Measurements from ENCODE around the gene HS6ST1. TPM values are rescaled to one million over a fixed set of nuclear protein-coding genes. Genes with fewer than 3 reads are reported as not detected.

The HS6ST1 gene
- total RNA-seq, 1 donor from 2014 or later, result 68.5 TPM

GRCh38 chr2:128217671-128218070, 101.0 kb downstream of the HS6ST1 start:
- Histone ChIP-seq H3K36me3 (no peaks in the 10 kb centered on the region), H3K9me3 (no peaks in the 10 kb centered on the region), H3K27ac (no peak overlapping the region), H3K4me1 (no peaks in the 10 kb centered on the region), H3K4me3 (no peak overlapping the region), H3K27me3 (no peaks in the 10 kb centered on the region)
- DNase-seq (ENCODE audit: extremely low spot score in 2 of 2), result no peak
- TF ChIP-seq POLR2AphosphoS5 (IDR thresholded peaks at IDR 0.05; ENCODE audit: insufficient read depth in 1 of 2, low read depth in 1 of 2), result no peak
- no peak for TF ChIP-seq CTCF (IDR thresholded peaks at IDR 0.05)
- no peak for TF ChIP-seq POLR2A (IDR thresholded peaks at IDR 0.05)
- intact Hi-C loops (cut with DNase I), result no loop called here

GRCh38 chr2:128215897-128216642, 102.6 kb downstream of the HS6ST1 start:
- TF ChIP-seq CTCF (IDR thresholded peaks at IDR 0.05), result no peak
- TF ChIP-seq POLR2A (IDR thresholded peaks at IDR 0.05), result no peak
- no peak for TF ChIP-seq POLR2AphosphoS5 (IDR thresholded peaks at IDR 0.05; ENCODE audit: insufficient read depth in 1 of 2, low read depth in 1 of 2)
- Histone ChIP-seq H3K36me3 (no peaks in the 10 kb centered on the region), H3K27ac (no peak overlapping the region), H3K9me3 (no peaks in the 10 kb centered on the region), H3K4me3 (no peak overlapping the region), H3K27me3 (no peaks in the 10 kb centered on the region), H3K4me1 (no peaks in the 10 kb centered on the region)
- intact Hi-C loops (cut with DNase I), result no loop called here
- no peak for DNase-seq (ENCODE audit: extremely low spot score in 2 of 2)

Small RNAs within 50 kb of the gene (small RNA-seq; reads per million reads assigned to genes)
- not detected for gene RF00019

Other genes with a start within 250 kb of the HS6ST1 start
- gene UGGT1, start 227.7 kb downstream of the HS6ST1 start, total RNA-seq, result 40.5 TPM